OCI-LY7 (cell line): ENCODE measurements around the gene FHL1.

Experiments
- EZH2phosphoT487 ChIP-seq: fragments of 200-600 bp; sonication (generic); IDR thresholded peaks from 2 replicates; pipeline ENCODE4 v1.6.1; 2018; ENCODE audit warnings: low read depth, borderline replicate concordance, mild to moderate bottlenecking, mixed run types, antibody characterized with exemption, low read length, moderate library complexity, mixed read lengths
- TF ChIP-seq, protein P1 (sequence below): fragments of 200-600 bp; sonication (generic); conservative IDR thresholded peaks from 2 replicates; pipeline ENCODE4 v1.5.1; 2014; ENCODE audit warnings: mild to moderate bottlenecking, antibody characterized with exemption, low read length, moderate library complexity, mixed read lengths

DNA sequence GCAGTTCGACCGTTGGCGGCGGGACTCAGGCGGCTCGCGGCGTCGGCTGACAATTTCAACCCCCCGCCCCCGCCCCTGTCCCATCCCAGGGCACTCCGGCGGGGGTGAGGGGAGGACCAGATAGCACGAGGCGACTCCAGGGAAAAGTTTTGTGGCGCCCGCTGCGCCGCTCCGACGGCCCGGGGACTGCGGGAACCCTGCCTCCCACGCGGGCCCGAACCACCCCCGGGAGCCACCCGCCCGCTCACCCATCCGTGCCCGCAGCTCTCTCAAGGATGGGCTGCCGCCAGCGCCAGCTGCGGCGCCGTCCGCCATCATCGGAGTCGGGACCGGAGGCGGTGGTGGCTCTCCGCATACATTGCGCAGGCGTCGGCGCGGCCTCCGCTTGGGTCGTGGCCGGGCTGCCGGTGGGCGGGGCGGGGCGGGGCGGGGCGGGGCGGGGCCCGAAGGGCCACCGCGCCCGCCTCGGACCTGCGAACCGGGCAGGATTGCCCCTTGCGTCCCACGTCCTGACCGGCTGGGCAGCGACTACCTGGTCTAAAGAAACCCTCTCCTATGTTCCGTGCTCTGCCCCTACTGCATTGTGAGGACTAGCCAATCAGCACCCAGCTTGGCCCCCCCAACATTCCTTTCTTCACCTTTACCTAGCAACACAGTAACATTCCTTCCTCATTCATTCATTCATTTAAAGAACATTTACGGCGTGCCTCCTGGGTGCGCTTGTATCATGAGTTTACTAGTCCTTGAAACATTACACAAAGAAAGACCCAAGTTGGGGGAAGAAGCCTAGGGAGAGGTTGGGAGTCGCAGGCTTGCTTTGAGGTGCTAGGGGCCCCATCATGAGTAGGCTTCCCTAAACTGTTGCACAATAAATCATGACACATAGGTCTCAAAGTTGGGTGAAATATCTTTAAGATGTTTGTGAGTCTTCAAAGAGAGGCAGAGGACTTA is 104.0 kb downstream of the FHL1 start, which contains the start of gene MAP7D3:
- TF ChIP-seq, protein P1, sequence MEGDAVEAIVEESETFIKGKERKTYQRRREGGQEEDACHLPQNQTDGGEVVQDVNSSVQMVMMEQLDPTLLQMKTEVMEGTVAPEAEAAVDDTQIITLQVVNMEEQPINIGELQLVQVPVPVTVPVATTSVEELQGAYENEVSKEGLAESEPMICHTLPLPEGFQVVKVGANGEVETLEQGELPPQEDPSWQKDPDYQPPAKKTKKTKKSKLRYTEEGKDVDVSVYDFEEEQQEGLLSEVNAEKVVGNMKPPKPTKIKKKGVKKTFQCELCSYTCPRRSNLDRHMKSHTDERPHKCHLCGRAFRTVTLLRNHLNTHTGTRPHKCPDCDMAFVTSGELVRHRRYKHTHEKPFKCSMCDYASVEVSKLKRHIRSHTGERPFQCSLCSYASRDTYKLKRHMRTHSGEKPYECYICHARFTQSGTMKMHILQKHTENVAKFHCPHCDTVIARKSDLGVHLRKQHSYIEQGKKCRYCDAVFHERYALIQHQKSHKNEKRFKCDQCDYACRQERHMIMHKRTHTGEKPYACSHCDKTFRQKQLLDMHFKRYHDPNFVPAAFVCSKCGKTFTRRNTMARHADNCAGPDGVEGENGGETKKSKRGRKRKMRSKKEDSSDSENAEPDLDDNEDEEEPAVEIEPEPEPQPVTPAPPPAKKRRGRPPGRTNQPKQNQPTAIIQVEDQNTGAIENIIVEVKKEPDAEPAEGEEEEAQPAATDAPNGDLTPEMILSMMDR, result no peak
- no peak for TF ChIP-seq EZH2phosphoT487
